NCI-H526 treated with DMSO at 0.1 percent for 48 hours (cell line): Measurements from ENCODE around the gene ACADS.
A peak's percentile ranks its signal among the peaks of the same experiment; 100 is the strongest.

Experiments
- DNase-seq: peaks from one replicate; lab custom pipeline; 2025; lab: John Stamatoyannopoulos, UW

The ACADS gene, protein sequence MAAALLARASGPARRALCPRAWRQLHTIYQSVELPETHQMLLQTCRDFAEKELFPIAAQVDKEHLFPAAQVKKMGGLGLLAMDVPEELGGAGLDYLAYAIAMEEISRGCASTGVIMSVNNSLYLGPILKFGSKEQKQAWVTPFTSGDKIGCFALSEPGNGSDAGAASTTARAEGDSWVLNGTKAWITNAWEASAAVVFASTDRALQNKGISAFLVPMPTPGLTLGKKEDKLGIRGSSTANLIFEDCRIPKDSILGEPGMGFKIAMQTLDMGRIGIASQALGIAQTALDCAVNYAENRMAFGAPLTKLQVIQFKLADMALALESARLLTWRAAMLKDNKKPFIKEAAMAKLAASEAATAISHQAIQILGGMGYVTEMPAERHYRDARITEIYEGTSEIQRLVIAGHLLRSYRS

GRCh38 chr12:120725659-120726509 lies at the start of gene ACADS:
Gene ACADS (plus strand): TSS chr12:120725826. CDS start chr12:120725886, 60 bp downstream.
- peak; percentile 70 for DNase-seq

GRCh38 chr12:120677765-120678473 lies 47.7 kb upstream of the ACADS start:
- no peak for DNase-seq

DNA sequence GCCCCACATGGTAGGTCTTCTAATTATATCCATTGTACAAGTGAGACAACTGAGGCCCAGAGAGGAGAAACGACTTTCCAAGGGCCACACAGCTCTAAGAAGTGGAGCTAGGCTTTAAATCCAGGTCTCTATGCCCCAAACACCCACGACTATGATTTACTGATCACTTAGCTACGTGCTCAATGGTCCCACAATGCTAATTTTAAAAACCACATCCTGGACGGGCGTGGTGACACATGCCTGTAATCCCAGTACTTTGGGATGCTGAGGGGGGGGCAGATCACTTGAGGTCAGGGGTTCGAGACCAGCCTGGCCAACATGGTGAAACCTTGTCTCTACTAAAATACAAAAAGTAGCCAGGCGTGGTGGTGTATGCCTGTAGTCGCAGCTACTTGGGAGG lies 47.1 kb upstream of the ACADS start:
- DNase-seq: no peak

GRCh38 chr12:120680165-120680738 lies 45.4 kb upstream of the ACADS start:
- no peak for DNase-seq

DNA sequence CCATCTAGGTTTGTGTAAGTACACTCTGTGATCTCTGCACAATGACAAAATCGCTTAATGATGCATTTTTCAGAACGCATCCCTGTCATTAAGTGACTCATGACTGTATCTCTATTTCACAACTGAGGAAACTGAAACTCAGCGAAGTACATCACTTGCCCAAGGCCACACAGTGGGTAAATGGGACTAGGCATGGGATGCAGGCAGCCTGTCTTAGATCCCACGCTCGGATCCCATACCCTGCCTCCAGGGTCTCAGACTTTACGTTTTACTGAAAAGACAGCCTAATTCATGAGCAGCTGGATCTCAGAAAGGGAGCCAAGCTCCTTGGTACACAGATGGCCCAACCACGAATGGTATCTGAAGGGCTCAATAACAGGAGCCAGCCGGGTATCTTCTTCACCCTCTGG lies 41.1 kb upstream of the ACADS start:
- no peak for DNase-seq

DNA sequence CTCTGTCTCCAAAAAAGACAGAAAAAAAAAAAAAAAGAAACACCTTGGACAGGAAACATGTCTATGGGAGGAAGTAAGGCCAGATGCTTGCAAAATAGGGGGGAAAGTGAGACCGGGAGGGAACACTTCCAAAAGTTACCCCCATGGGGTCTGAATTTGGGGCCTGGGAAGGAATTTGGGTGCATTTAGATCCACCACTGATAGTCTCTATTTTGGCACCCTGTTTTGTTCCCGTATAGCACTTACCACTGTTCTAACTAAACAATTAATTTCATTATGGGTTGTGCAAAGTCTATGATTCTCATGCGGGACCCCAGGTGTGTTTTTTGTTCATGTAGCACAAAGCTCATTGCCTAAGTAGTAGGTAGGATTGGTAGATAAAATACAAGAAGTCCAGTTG lies 40.1 kb upstream of the ACADS start:
- DNase-seq: no peak

DNA sequence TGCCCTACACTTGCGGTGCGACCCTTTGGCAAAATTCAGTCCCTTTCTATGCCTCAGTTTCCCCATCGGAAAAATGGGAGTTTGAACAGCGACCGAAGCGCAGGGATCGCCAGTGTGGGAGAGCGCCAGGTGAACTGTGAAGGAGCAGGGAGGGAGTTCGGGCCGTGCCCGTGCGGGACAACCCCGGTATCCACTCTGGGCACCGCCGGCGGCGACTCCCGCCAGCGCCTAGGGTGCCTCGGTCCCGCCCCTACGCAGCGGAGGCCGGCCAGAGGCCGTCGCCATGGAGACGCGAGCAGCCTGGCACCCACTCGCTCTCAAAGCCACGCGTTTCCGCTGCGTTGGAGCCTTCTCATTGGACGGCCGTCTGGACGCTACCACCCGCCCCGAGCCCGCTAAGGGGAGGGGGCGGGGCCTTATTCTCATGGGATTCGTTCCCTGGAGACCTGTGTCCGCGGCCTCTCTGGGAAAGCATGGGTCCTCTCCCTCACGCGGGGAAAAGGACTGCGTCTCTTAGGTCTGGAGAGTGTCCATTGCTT lies 39.4 kb upstream of the ACADS start:
- peak; percentile 96 for DNase-seq

DNA sequence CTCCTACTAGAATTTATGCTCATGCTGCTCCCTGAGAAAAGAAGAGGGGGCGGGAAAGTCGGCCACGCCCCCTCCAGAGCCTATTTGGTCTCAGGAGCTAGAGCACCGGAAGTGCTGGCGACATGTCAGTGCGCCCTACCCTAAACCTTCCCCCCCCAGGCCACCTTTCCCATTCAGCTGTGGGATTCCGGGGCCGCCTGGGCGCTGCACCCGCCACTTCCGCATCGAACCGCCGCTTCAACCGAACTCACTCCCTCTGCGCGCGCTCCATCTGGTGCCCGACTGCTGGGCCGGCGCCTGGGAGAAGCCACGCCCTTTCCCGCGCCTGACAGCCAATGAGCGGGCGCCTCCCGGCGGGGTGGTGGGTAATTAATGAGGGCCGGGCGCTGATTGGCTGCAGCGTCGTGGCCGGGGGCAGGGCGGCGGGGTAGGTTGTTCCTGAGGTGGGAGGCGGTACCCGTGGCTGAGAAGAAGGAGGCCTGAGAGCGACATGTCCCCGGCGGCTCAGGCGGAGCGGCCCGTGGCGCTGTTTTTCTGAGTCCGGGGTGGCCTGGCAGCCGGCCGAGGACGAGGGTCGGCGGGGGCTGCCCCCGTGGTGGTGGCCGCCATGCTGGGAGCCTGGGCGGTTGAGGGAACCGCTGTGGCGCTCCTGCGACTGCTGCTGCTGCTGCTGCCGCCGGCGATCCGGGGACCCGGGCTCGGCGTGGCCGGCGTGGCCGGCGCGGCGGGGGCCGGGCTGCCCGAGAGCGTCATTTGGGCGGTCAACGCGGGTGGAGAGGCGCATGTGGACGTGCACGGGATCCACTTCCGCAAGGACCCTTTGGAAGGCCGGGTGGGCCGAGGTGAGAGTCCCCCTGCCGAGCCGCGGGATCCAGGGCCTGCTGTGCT lies 38.7 kb upstream of the ACADS start, which contains the start of gene MLEC:
TSS of gene MLEC (plus strand) at position 460 of the 888 bp plus-strand sequence. CDS start at position 608, 148 bp downstream.
- peak; percentile 96 for DNase-seq

DNA sequence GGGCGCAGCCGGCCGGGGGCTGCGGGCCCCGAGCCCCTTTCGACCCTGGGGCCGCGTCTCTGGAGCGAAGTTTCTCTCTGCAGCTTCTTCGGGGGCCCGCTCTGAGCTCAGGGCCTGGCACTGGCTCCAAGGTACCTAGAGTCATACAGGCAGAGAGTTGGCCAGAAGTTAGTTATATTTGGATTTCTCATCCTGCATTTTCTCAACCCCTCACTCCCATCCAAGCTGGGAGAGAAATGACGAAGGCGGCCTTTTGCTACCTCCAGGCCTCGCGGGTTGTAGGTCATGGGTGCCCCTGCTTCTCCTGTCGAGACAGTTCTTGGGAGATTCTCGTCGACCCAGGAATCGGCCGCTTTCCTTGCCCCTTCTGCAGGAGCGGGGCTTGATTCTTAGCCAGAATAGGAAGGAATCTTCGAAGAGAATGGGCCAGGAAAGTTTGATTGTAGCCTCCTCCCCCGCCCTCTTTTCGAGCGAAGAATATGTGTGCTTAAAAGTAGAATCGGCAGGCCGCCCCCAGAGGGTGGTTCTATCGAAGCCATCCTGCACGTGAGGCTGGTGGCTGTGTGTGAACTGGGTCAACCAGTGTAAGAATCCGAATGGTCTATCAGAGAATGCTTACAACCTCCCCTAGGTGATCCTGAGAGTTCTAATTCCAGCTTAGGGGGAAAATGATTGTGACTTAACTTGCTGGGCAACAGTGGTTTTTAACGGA lies 37.9 kb upstream of the ACADS start:
- DNase-seq: no peak

DNA sequence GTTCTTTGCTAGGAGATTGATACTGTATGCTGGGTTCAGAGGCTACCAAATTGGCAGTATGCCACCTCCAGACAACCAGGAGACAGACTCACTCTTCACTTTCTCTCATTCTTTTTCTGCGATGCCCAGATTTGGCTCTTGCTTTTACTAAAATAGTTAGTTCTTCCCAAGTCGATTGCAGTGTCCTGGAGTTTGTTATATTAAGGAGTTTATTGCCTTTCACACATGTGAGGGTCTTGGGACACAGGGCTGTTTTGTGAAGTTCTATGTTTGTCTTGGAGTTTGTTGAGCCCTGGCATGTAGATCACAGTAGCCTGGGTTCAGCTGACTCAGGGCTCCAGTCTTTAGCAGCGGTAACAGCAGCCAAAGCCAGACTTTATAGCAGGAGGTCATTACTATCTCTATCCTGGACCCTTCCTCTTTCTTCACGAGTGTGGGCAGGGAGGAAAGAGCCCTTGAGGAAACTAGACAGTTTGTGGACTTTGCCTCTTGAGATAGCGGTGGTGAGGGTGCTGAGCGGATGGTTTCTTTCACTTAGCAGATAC lies 37.0 kb upstream of the ACADS start:
- no peak for DNase-seq

DNA sequence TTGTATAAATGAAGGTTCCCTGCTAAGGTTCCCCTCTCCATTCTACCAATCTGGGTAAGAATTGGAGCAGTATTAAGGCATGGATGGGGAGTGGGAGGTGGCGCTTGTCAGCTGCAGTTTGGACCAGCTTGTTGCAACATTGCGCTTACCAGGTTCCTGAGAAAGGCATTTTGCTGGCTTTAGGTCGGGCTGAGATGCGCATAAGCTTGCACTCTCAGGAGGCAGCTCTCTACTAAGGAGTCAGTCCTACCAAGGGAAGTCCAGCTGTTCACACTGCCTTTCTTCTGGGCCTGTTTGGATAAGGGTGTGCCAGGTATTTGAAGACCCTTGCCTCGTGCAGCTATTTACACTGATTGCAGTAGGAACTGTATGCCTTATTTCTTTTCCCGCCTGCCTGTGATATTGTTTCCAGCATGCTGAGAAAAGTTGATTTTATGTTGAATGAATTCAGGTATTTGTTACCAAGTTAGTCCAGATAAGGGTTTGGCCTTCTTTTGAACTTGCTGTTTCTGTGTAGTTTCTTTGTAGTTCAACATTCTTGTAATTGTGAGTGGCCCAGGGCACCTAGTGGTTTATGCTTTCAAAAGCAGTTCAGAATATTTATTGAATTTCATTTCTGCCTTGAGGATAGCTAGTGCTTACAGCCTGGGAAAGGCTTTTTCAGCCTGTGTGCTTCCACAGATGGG lies 36.1 kb upstream of the ACADS start:
- no peak for DNase-seq

- DNase-seq: no peak
These were observed 35.6 kb upstream of the ACADS start for GRCh38 chr12:120690083-120690450.

DNA sequence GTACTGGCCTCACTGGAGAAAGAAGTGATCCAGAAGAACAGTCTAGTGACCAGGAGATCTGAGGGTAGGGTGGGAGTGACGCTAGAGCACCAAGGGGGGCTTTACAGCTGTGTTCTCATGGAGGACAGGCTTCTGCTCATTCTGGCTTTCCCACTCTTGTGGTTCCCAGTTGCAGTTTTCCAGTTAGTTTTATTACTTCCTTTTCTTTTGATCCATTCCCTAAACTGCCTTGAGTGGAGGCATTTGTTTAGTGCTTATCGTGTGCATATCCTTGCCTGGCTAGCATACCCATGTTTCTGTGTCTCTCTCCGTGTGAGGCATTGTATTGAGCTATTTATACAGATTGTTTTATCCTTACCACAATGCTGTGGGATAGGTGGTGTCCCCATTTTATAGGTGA lies 34.6 kb upstream of the ACADS start:
- no peak for DNase-seq

DNA sequence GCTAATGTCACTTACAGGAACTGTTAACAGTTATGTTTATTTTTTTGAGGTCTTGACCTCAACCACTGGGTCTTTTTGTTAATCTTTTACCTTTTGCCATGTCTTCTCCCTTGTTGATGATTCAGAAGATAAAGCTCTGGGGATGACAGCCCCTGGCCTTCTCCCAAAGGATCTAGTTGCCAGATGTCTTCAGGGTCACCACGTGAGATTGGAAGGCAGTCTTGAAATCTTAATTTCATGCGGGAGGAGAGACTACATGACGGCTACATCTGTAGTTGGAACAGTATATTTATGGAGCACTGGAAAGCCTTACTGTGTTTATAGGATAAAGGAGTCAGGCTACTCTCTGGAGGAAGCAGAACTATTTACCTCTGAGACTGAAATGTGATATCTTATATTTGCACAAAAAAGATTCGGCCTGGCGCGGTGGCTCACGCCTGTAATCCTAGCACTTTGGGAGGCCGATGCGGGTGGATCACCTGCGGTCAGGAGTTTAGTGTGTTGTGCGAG lies 33.0 kb upstream of the ACADS start:
- DNase-seq: no peak

DNA sequence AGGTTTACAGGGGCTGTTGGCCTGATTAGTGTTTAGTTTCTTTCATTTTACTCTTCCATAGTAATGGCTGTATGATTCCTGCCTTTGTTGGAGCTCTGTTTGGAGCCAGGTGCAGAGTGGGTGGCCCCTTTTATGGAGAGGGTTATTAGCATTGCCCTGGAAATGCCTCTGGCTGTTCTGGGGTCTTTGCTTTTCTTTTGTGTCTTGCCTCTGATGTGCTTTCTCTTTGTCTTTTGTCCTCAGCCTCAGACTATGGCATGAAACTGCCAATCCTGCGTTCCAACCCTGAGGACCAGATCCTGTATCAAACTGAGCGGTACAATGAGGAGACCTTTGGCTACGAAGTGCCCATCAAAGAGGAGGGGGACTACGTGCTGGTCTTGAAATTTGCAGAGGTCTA lies 31.8 kb upstream of the ACADS start:
- DNase-seq: no peak

DNA sequence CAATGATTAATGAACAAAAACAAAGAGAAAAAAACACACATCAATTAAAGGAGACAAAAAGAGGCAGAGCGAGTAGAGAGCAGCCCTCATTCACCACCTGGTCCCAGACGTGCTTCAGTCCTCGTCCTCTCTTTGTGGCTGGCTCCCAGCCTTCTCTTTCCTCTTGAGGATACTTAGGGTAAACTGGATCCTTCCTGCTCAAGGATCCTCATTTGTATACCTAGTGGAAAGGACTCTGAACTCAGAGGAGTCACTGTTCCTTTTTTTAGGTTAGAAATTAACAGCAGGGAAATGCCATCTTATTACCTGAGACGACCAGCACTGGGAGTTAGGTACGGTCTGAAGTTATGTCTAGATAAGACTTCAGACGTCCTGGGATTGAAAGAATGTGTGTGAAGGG lies 29.0 kb upstream of the ACADS start:
- no peak for DNase-seq

- no peak for DNase-seq
These were observed 28.3 kb upstream of the ACADS start for GRCh38 chr12:120697344-120697743.

GRCh38 chr12:120698665-120699064 lies 27.0 kb upstream of the ACADS start:
- DNase-seq: no peak

DNA sequence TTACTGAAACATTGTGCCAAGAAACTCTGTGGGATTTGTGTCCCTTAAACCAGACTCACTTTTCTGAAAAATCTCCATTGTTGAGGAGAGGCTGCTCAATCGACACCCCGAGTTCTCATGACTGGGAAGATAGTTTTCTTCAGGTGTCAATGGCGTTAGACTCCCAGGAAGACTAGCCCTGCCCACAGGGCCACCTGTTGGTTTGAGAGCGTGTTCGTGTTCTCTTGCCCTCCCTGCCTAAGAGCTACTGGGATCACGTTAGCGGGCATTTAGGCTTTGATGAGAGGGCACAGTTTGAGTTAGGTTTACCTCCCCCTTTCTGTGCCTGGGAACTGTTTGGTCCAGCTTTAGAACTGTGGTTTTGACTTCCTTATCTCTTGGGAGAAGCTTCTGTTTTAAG lies 26.1 kb upstream of the ACADS start:
- DNase-seq: no peak
